H9 (cell line): ENCODE results near the gene KIF5A. TPM values are rescaled to one million over a fixed set of nuclear protein-coding genes. Genes with fewer than 3 reads are reported as not detected.
A peak's percentile ranks its signal among the peaks of the same experiment; 100 is the strongest.

Experiments used
- DNase-seq: peaks from one replicate; pipeline ENCODE4 v3.0.0-alpha.2; 2017
- H2AFZ ChIP-seq: one replicate; pipeline ENCODE4 v1.6.1; 2013; ENCODE audit warnings: mild to moderate bottlenecking, low read length, control low read depth, moderate library complexity
- H2AK5ac ChIP-seq: 2 replicates; pipeline ENCODE4 v1.6.1; 2013; ENCODE audit warnings: low read length, control low read depth, mixed read lengths; ENCODE audit not compliant: insufficient read length
- H2BK120ac ChIP-seq: one replicate; pipeline ENCODE4 v1.6.1; 2013; ENCODE audit warnings: low read depth, mild to moderate bottlenecking, low read length, control low read depth, inconsistent platforms; ENCODE audit not compliant: poor library complexity, severe bottlenecking
- H2BK12ac ChIP-seq: 2 replicates; pipeline ENCODE4 v1.6.1; 2013; ENCODE audit warnings: low read length, control low read depth, mixed read lengths, low read depth; ENCODE audit not compliant: insufficient read length
- H2BK15ac ChIP-seq: 2 replicates; pipeline ENCODE4 v1.6.1; 2013; ENCODE audit warnings: low read depth, low read length, control low read depth
- H2BK20ac ChIP-seq: one replicate; pipeline ENCODE4 v1.6.1; 2013; ENCODE audit warnings: low read depth, mild to moderate bottlenecking, low read length, control low read depth, inconsistent platforms; ENCODE audit not compliant: poor library complexity, severe bottlenecking
- H2BK5ac ChIP-seq: 2 replicates; pipeline ENCODE4 v1.6.1; 2013; ENCODE audit warnings: low read length, control low read depth, mixed read lengths; ENCODE audit not compliant: insufficient read length
- H3K14ac ChIP-seq: 2 replicates; pipeline ENCODE4 v1.6.1; 2013; ENCODE audit warnings: low read length, control low read depth; ENCODE audit not compliant: insufficient read depth
- H3K18ac ChIP-seq: 2 replicates; pipeline ENCODE4 v1.6.1; 2013; ENCODE audit warnings: low read depth, mild to moderate bottlenecking, mixed read lengths, low read length, control low read depth; ENCODE audit not compliant: insufficient read length
- H3K23ac ChIP-seq: 2 replicates; pipeline ENCODE4 v1.6.1; 2013; ENCODE audit warnings: low read length, control low read depth, mixed read lengths, low read depth; ENCODE audit not compliant: insufficient read length
- H3K23me2 ChIP-seq: 2 replicates; pipeline ENCODE4 v1.6.1; 2013; ENCODE audit warnings: low read depth, mild to moderate bottlenecking, mixed read lengths, low read length, control low read depth; ENCODE audit not compliant: insufficient read length, poor library complexity, severe bottlenecking
- H3K27ac ChIP-seq: 2 replicates; pipeline ENCODE4 v1.5.1; 2013; ENCODE audit warnings: low read length, control low read depth, mixed read lengths, low read depth; ENCODE audit not compliant: insufficient read length
- H3K27me3 ChIP-seq: 2 replicates; pipeline ENCODE4 v1.6.1; 2013; ENCODE audit warnings: low read length, control low read depth, inconsistent platforms; ENCODE audit not compliant: insufficient read depth
- H3K4ac ChIP-seq: 2 replicates; pipeline ENCODE4 v1.6.1; 2013; ENCODE audit warnings: low read depth, mild to moderate bottlenecking, control low read depth, inconsistent platforms, low read length, moderate library complexity
- H3K4me1 ChIP-seq: 2 replicates; pipeline ENCODE4 v1.6.1; 2013; ENCODE audit warnings: low read length, control low read depth, inconsistent platforms; ENCODE audit not compliant: insufficient read depth
- H3K4me2 ChIP-seq: 2 replicates; pipeline ENCODE4 v1.6.1; 2013; ENCODE audit warnings: low read length, control low read depth, mixed read lengths; ENCODE audit not compliant: insufficient read length, insufficient read depth
- H3K56ac ChIP-seq: 2 replicates; pipeline ENCODE4 v1.6.1; 2013; ENCODE audit warnings: low read depth, mild to moderate bottlenecking, mixed read lengths, low read length, control low read depth; ENCODE audit not compliant: insufficient read length
- H3K79me1 ChIP-seq: 2 replicates; pipeline ENCODE4 v1.6.1; 2013; ENCODE audit warnings: low read depth, mild to moderate bottlenecking, moderate library complexity, low read length, control low read depth, inconsistent platforms; ENCODE audit not compliant: insufficient read depth, poor library complexity, severe bottlenecking
- H3K79me2 ChIP-seq: 2 replicates; pipeline ENCODE4 v1.6.1; 2013; ENCODE audit warnings: low read length, control low read depth, inconsistent platforms; ENCODE audit not compliant: insufficient read depth
- H3K9ac ChIP-seq: 2 replicates; pipeline ENCODE4 v1.6.1; 2013; ENCODE audit warnings: low read length, control low read depth, mixed read lengths; ENCODE audit not compliant: insufficient read length; ENCODE audit errors: extremely low read depth
- H3K9me3 ChIP-seq: one replicate; pipeline ENCODE4 v1.6.1; 2013; ENCODE audit warnings: low read depth, low read length, inconsistent platforms; ENCODE audit not compliant: control insufficient read depth
- H3T11ph ChIP-seq: one replicate; pipeline ENCODE4 v1.6.1; 2013; ENCODE audit warnings: mild to moderate bottlenecking, low read length, control low read depth, inconsistent platforms
- H4K20me1 ChIP-seq: one replicate; pipeline ENCODE4 v1.6.1; 2013; ENCODE audit not compliant: control insufficient read depth, insufficient read length, insufficient read depth
- H4K5ac ChIP-seq: 2 replicates; pipeline ENCODE4 v1.6.1; 2013; ENCODE audit warnings: low read depth, mild to moderate bottlenecking, mixed read lengths, low read length, control low read depth; ENCODE audit not compliant: insufficient read length
- H4K8ac ChIP-seq: replicated peaks from 2 replicates; pipeline ENCODE4 v1.6.1; 2013; ENCODE audit warnings: low read length, control low read depth, mixed read lengths, low read depth; ENCODE audit not compliant: insufficient read length
- H4K91ac ChIP-seq: 2 replicates; pipeline ENCODE4 v1.6.1; 2013; ENCODE audit warnings: low read depth, mild to moderate bottlenecking, moderate library complexity, mixed read lengths, low read length, control low read depth; ENCODE audit not compliant: insufficient read length
- H3K27ac Mint-ChIP-seq, 3 experiments: 2 replicates in 2 of 3; 3 replicates in 1 of 3; pipeline ENCODE4 v1.8.0; 2020 to 2021; ENCODE audit warnings: mixed read lengths in 3 of 3, mild to moderate bottlenecking in 1 of 3, moderate library complexity in 1 of 3
- H3K27me3 Mint-ChIP-seq: 2 replicates; pipeline ENCODE4 v1.8.0; 2021; ENCODE audit warnings: low read depth, mild to moderate bottlenecking, moderate library complexity, mixed read lengths
- H3K36me3 Mint-ChIP-seq, 3 experiments: 2 replicates in 2 of 3; 3 replicates in 1 of 3; pipeline ENCODE4 v1.8.0; 2020 to 2021; ENCODE audit warnings: low read depth in 3 of 3, mixed read lengths in 3 of 3; ENCODE audit not compliant: insufficient read depth in 1 of 3
- H3K4me1 Mint-ChIP-seq, 2 experiments: 2 replicates each; pipeline ENCODE4 v1.8.0; 2020; ENCODE audit warnings: mixed read lengths in 2 of 2
- H3K4me3 Mint-ChIP-seq, 2 experiments: 2 replicates in 1 of 2; 3 replicates in 1 of 2; pipeline ENCODE4 v1.8.0; 2020 to 2021; ENCODE audit warnings: mild to moderate bottlenecking in 2 of 2, mixed read lengths in 2 of 2, moderate library complexity in 1 of 2
- H3K9me3 Mint-ChIP-seq, 2 experiments: 2 replicates in 1 of 2; 3 replicates in 1 of 2; pipeline ENCODE4 v1.8.0; 2020; ENCODE audit warnings: mild to moderate bottlenecking in 2 of 2, mixed read lengths in 2 of 2, moderate library complexity in 1 of 2
- CTCF ChIP-seq: fragments of 200-600 bp; sonication (generic); conservative IDR thresholded peaks from 3 replicates; pipeline ENCODE4 v1.8.0; 2021; ENCODE audit warnings: antibody characterized with exemption, mild to moderate bottlenecking
- WGBS: extraction: QIAGEN DNeasy Blood & Tissue Kit; methylation state at CpG from one replicate; pipeline ENCODE4 v1.1.7; 2013; ENCODE audit warnings: missing lambda C conversion rate, low lambda C conversion rate, mixed read lengths; ENCODE audit not compliant: insufficient read length; ENCODE audit errors: extremely low coverage; 5-methylcytosine and 5-hydroxymethylcytosine counted together
- total RNA-seq: library from RNA; stranded (reverse); gene quantifications from 2 replicates; pipeline ENCODE4 v1.2.1, GENCODE V29; 2021

Gene KIF5A
- total RNA-seq, 1 experiment from 2014 or later, result 18.5 TPM

DNA sequence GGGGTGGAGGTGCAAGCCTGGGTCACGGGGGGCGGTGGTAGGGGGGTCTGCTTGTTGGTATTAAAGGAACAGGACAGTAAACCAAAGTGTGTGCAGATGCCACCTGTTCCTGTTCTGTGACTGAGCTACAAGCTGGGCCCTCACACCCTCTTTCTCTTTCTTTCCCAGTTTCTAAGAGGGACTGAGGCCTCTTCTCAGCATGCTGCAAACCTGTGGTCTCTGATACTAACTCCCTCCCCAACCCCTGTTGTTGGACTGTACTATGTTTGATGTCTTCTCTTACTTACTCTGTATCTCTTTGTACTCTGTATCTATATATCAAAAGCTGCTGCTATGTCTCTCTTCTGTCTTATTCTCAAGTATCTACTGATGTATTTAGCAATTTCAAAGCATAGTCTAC lies 34.2 kb downstream of the KIF5A start:
- H2BK5ac ChIP-seq, result no peak overlapping the region
- H3K27me3 Mint-ChIP-seq, result no peaks in the 10 kb centered on the region
- H3K27me3 ChIP-seq, result no peaks in the 10 kb centered on the region

More for the DNA sequence above, 34.2 kb downstream of the KIF5A start:
- no peak for DNase-seq
- no peaks in the 10 kb centered on the region for H4K20me1 ChIP-seq
- H3K14ac ChIP-seq, result no peak overlapping the region
- no peak overlapping the region for H2BK120ac ChIP-seq
- H2BK15ac ChIP-seq, result no peak overlapping the region
- H3K56ac ChIP-seq, result no peak overlapping the region
- H2BK12ac ChIP-seq, result no peak overlapping the region
- H2AK5ac ChIP-seq, result no peak overlapping the region
- no peak overlapping the region for H4K91ac ChIP-seq
- H3K4me1 ChIP-seq, result no peaks in the 10 kb centered on the region
- H3K79me1 ChIP-seq, result no peaks in the 10 kb centered on the region
- H2AFZ ChIP-seq, result no peak overlapping the region
- no peaks in the 10 kb centered on the region for H3K9me3 ChIP-seq
- no peak overlapping the region for H4K8ac ChIP-seq
- H3K18ac ChIP-seq, result no peak overlapping the region
- H4K5ac ChIP-seq, result no peak overlapping the region
- H3K36me3 Mint-ChIP-seq, result peaks cover 16 to 45% (median 34%) of the 10 kb centered on the region in 3 experiments
- WGBS, result no CpG with 5 or more reads among the region's 2 CpGs
- no peak overlapping the region for H3K27ac ChIP-seq
- H3K9ac ChIP-seq, result no peak overlapping the region
- H3K4me2 ChIP-seq, result no peak overlapping the region
- no peaks in the 10 kb centered on the region for H3K79me2 ChIP-seq
- H3K23ac ChIP-seq, result no peak overlapping the region
- H3K23me2 ChIP-seq, result no peaks in the 10 kb centered on the region
- H3K4me3 Mint-ChIP-seq, result peak overlapping the region in 1 of 2 experiments; percentile 1; a peak in 1 of 5 replicates
- no peak for TF ChIP-seq CTCF
- H2BK20ac ChIP-seq, result no peak overlapping the region
- H3K27ac Mint-ChIP-seq, result no peak overlapping the region
- no peaks in the 10 kb centered on the region for H3K9me3 Mint-ChIP-seq
- H3K4me1 Mint-ChIP-seq, result peaks cover 0 to 2% of the 10 kb centered on the region in 2 experiments; a peak in 1 of 4 replicates
- no peak overlapping the region for H3T11ph ChIP-seq
- no peak overlapping the region for H3K4ac ChIP-seq
